NB4 (cell line): ENCODE data around the gene PLA2G4B.

Experiments used
- MAX ChIP-seq: IDR thresholded peaks from 2 replicates; pipeline ENCODE4 v1.6.1; 2011; ENCODE audit warnings: low read depth, low read length
- MYC ChIP-seq: IDR thresholded peaks from 2 replicates; pipeline ENCODE4 v1.6.1; 2011; ENCODE audit warnings: low read depth, low read length
- POLR2A ChIP-seq: IDR thresholded peaks from 2 replicates; pipeline ENCODE4 v1.6.1; 2011; ENCODE audit warnings: mild to moderate bottlenecking; ENCODE audit not compliant: insufficient read length; ENCODE audit errors: extremely low read depth
- TF ChIP-seq, protein P1 (sequence below): IDR thresholded peaks from one replicate; pipeline ENCODE4 v1.5.1; 2012; ENCODE audit warnings: low read depth, low read length

DNA sequence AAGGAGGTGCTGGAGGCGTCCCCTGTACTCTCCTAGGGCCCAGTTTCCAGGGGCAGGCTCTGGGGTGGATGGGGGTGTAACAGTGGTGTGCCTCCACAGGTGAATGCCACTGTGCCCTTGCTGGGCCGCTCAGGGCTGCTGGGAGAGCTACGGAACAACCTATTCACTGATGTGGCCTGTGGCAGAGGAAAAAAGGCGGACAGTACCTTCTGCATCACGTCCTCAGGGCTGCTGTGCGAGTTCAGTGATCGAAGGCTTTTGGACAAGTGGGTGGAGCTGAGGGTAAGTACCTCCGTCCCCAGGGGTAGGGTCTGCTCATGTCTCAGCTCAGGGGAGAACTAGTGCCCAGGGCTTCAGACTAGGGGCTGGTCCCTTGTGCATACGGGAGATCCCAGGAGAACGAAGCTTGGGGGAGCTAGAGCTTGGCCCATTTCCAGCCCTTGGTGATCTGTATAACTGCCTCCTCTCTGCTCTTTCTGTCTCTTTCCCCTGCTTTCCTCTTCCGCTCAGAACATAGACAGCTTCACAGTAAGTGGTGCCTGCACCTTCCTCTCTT, 25.7 kb upstream of the PLA2G4B start:
- TF ChIP-seq, protein P1, sequence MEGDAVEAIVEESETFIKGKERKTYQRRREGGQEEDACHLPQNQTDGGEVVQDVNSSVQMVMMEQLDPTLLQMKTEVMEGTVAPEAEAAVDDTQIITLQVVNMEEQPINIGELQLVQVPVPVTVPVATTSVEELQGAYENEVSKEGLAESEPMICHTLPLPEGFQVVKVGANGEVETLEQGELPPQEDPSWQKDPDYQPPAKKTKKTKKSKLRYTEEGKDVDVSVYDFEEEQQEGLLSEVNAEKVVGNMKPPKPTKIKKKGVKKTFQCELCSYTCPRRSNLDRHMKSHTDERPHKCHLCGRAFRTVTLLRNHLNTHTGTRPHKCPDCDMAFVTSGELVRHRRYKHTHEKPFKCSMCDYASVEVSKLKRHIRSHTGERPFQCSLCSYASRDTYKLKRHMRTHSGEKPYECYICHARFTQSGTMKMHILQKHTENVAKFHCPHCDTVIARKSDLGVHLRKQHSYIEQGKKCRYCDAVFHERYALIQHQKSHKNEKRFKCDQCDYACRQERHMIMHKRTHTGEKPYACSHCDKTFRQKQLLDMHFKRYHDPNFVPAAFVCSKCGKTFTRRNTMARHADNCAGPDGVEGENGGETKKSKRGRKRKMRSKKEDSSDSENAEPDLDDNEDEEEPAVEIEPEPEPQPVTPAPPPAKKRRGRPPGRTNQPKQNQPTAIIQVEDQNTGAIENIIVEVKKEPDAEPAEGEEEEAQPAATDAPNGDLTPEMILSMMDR = no peak
- TF ChIP-seq POLR2A = no peak
- no peak for TF ChIP-seq MAX
- TF ChIP-seq MYC = no peak
